DMS153 (cell line): ENCODE data around the gene KIRREL1.

Source experiments
- DNase-seq: peaks from one replicate; lab custom pipeline; 2025; lab: John Stamatoyannopoulos, UW

KIRREL1 gene

DNA sequence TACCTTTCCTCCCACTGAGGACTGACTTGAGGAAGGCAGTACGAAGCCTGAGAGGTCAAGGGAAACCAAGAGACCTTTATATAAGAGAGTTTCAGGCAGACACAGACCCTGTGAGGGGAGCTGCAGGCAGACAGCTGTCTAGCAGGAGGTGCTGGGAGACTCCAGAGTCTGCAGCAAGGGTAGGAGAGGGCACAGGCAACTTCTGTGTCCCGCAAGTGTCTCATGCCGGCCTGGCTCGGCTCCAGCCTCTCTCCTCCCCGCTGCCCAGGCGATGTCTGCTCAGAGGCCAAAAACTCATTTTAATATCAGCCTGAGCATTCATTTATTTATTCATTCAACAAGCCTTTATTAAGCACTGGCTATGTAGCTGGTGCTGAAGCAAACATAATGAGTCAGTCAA is 83.0 kb downstream of the KIRREL1 start:
- DNase-seq: no peak

DNA sequence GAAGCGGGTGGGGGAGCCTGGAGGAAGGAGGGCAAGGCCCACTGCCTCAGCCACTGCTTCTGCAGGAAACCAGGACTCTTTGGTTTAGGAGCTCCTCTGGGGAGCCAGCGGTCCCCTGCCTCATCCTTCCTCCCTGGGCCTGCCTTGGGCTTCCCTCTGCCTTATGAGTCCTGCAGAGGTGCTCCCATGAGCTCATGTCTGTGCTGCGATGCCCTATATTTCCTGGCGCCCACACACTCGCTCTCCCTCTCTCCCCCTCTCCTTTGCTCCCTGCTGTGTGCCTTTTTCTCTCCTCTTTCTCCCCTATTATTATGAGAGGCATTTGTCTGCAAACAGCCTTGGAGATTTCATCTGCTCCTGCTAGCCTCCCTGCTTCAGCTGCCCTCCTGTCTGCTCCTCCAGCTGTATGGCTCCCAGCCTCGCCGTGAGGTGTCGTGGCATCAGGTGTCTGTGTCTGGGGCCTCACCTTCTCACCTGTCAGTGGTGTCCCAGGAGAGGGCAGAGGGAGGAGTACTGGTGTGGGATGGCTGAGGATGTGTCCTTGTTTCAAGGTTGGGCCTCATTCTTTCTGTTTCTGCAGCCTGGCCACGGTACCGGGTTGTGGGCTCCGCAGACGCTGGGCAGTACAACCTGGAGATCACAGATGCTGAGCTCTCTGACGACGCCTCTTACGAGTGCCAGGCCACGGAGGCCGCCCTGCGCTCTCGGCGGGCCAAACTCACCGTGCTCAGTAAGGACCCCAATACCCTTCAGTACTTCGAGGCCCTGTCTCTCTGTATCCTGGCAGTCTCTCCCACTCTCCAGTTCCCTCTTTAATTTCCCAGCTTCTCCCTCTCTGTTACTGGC is 84.2 kb downstream of the KIRREL1 start:
- no peak for DNase-seq

DNA sequence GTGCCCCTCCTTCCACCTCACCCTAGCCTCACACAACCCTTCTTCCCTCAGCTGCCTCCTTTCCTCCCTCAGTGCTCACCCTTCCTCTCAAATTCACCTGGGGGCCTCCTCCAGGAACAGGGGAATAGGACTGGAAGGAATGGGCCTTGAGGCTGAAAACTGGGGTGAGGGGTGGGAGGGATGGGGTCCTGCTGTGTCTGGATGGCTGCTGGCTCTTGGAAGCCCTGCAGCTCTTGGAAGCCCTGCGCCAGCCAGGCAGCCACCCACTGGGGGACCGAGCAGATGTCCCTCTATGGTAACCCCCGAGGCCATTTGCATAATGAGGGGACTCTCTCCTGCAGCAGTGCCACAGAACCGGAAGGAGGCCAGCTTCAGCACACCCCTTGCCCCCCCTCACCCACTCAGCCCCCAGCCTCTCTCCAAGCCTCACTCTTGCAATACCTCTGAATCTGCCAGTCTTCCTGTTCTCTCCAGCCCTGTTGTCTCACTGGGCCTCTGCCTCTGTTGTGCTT is 85.2 kb downstream of the KIRREL1 start:
- DNase-seq: no peak

DNA sequence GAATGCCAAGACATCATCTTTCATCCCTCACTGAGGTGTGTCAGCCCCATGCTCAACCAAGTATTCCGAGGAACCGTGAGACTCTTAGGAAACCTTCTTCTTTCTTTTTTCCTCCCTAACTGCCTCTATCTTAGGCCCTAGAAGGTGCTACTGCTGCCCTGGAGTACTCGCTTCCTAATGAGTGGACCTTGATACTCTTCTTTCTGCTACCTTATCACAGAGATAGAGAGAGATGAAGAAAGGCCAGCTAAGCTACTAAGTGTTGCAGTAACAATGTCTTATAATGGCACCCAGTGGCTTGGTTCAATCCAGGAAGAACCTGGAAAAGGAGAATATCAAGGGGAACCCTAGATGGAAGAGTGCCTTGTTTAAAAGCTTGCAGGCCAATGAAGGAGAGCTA is 86.6 kb downstream of the KIRREL1 start:
- DNase-seq: no peak

DNA sequence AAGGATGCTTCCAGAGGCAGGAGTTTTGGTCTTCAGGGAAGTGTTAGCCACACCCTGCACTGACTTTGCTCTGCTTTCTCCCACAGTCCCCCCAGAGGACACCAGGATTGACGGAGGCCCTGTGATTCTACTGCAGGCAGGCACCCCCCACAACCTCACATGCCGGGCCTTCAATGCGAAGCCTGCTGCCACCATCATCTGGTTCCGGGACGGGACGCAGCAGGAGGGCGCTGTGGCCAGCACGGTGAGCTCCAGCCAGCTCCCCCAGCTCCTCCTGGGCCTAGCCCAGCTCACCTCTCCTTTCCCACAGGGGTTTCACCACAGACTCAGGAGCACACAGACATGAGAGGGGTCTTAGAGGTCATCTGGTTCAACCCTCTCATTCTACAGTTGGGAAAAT is 90.9 kb downstream of the KIRREL1 start:
- no peak for DNase-seq

DNA sequence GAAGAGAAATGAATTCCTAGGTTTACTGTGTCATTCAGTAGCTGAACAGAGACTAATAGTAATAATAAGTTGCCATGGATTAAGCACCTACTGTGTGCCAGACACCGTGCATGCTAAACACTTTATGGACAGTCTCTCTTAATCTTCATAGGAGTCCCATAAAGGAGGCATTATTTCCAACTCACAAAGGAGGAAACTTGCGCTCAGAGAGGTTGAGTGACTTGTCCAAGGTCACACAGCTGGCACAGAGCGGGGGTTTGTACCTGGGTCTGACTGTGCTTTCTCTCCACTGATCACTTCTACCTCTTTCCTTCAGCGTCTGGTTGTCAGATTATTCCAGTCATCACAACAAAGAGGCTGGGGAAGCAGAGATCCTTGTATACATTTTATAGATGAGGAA is 91.3 kb downstream of the KIRREL1 start:
- DNase-seq: no peak

DNA sequence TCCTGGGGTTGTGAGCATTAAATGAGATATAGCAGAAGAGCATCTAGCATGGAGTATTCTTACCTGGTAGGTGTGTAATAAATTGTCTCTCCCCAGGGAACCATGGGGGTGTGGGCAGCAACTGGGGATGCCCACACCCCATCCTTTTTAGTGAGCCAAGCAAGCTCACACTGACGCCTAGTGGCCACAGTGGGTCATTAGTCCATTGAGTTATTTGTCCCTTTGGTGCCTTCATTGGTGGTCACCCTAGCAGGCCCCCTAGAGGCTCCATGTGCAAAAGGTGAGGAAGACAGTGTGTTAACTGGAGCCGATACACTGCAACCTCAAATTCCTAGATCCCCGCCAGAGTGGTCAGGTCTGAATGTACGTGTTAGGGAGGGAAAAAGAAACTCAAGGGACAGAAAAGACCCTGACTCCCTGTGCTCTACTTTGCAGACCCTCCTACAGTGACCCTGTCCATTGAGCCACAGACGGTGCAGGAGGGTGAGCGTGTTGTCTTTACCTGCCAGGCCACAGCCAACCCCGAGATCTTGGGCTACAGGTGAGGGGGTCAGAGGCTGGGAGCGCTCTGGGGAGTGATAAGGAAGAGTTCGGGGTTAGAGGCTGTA is 94.0 kb downstream of the KIRREL1 start:
- DNase-seq: peak; percentile 44

DNA sequence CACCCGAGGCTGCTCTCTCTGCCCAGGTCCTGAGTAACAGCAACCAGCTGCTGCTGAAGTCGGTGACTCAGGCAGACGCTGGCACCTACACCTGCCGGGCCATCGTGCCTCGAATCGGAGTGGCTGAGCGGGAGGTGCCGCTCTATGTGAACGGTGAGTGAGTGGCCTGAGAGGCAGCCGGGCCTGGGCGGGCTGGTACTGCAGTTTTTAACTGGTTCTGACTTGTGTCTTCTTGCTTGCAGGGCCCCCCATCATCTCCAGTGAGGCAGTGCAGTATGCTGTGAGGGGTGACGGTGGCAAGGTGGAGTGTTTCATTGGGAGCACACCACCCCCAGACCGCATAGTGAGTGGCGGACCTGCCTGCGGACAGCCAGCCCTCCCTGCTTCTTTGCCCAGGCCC is 96.0 kb downstream of the KIRREL1 start:
- no peak for DNase-seq

DNA sequence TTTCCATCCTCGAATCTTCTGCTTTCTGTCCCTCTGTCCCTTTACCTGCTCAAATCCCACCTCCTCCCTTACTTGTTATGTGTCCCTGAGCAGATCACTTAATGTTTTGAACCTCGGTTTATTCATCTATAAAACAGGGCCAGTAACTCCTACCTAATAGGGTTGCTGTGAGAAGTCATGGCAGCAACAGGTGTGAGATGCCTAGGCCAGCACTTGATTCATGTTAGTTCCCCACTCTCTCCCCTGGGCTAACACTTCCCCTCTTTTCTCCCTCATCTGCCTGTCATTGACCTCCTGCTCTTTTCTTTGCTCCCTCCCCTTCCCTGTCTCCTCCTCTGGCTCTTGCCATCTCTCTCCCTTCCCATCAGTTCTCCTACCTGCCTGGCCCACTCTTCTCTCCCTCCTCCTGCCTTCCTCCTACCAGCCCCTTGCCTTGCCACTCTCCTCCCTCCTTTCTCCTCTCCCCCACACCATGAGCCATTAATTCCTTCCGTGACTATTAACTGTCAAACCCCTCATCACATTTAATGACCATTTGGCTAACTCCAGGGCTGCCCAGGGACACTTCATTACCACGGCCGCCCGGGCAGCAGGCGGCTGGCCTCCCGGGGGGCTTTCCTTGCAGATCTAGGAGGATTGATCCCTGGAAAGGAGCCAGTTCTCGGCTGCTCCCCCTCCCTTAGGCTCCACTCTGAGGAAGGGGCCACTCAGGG is 96.6 kb downstream of the KIRREL1 start:
- no peak for DNase-seq

DNA sequence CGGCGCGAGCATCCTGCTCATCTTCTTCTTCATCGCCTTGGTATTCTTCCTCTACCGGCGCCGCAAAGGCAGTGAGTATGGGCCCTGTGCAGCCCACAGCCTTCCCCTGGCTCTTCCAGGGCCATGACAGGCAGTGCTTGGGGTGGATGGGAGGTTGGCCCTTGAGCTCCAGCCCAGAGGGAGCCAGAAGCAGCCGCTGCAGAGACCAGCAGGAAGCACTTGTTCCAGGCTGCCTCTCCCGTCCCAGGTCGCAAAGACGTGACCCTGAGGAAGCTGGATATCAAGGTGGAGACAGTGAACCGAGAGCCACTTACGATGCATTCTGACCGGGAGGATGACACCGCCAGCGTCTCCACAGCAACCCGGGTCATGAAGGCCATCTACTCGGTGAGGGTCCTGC is 99.9 kb downstream of the KIRREL1 start:
- no peak for DNase-seq

DNA sequence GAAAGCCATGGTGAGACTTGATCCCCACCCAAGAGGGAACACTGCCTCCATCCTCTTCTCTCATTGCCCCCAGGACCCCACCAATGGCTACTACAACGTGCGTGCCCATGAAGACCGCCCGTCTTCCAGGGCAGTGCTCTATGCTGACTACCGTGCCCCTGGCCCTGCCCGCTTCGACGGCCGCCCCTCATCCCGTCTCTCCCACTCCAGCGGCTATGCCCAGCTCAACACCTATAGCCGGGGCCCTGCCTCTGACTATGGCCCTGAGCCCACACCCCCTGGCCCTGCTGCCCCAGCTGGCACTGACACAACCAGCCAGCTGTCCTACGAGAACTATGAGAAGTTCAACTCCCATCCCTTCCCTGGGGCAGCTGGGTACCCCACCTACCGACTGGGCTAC is 101.1 kb downstream of the KIRREL1 start:
- DNase-seq: no peak

DNA sequence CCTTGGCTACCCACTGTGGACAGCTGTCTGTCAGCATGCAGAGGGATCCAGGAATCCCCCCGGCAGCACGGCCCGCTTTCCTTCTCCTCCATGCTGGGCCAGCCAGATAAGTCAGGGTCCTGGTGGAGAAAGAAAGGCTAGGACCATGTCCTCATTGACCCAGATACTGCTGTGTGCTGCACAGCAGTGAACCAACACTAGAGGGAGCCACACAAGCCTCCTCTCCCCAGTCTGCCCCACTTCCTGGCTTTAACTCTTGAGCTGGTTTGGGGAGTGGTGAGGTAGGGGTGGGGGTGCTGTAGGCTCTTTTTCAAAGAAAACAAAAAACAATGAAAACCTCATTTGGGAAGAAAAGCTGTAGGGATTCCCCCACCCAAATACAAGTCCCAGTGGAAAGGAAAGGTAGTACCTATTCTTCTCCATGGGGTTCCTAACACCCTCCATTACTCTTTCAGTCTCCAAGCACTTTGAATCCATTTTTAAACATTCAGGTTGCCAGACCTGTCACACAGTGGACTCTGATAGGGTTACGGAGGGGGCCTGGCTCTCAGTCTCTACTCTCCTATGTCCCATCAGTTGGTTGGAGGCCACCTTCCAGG is 102.4 kb downstream of the KIRREL1 start:
- DNase-seq: no peak

DNA sequence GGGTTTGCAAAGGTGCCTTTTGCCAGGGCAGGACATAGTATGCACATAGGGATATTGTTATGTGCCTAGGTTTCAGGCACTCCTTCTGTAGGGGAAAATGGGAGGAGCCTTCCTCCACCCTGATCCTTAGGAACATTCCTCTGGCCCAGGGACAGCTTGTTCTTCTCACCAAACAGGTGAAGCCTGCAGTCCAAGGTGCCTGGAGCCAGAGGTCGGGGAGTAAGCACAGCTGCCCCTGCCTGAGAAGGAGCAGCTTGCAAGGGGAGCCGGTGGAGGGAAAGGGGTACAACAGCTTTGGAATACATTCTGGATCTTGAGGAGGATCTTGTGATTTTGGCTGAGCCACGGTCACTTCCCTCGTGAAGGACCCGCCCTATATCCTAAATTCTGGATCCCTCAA is 104.8 kb downstream of the KIRREL1 start:
- DNase-seq: no peak

DNA sequence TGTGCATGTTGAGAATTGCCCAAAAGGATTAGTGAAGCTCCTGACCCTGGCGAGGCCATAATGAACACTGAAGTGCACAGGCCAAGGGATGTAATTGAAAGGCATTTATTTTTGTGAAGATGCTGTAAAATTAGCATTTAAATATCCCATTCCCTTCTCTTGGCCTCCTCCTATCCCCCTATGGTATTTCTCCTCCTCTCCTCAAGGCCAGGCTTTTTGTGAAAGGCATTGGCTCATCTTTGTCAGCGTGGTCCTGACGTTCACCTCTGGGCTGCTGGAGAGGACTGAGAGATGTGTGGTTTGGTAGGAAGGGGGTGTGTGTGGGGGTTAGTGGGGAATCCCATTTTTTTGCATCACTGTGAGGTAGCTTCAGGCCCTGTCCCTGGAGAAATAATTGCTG is 105.7 kb downstream of the KIRREL1 start:
- no peak for DNase-seq

DNA sequence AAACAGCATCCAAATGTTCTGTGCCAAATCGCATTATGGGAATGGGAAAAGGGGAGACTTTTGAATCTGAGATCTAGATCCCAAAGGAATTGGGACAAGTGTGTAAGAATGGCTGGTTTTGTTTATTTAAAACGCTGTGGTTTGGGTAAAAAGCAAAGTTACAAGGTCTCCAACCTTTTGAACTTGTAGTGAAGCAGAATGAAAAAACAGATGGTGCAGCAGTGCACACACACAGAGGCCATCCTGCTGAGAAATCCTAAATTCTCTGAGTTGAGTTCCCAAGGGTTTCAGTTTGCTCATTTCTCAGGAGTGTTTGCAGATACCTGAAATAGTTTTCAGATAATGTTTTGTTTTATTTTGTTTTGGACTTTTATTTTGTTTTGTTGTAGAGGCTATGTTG is 107.1 kb downstream of the KIRREL1 start:
- no peak for DNase-seq

DNA sequence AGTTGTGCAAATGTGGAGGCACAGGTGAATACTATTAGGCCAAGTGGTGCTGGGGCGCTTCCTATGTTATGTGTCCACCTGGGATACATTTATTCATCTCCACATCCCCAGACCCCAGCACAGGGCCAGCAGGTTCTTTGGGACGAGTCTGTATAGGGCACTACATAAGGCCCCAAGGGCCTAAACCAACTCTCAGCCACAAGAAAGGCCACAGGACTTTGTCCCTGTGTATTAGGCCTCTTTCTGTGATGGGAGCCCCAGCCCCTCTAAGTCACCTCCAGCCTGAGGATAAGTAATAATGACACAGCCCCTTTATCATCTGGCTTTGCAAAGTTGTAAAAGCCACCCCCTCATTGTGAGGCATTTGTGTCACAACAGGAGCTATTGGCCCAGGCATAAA is 108.0 kb downstream of the KIRREL1 start:
- no peak for DNase-seq

DNA sequence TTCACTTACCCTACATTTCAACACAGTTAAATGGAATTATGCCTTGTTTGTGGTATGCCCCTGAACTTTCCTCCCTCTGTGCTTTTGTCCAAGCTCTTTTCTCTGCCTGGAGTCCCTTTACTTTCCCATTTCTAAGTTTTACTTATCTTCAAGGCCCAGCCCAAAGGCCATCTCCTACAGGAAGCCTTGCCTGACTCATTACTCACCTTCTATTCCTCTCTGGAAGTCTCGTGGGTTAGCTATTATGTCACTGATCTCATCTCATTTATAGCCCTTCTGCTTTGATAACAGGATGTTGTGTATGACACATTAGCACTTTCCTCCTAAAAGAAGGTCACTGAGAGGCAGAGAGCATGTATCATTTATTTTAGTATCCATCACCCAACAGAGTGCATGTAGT is 108.5 kb downstream of the KIRREL1 start:
- no peak for DNase-seq

DNA sequence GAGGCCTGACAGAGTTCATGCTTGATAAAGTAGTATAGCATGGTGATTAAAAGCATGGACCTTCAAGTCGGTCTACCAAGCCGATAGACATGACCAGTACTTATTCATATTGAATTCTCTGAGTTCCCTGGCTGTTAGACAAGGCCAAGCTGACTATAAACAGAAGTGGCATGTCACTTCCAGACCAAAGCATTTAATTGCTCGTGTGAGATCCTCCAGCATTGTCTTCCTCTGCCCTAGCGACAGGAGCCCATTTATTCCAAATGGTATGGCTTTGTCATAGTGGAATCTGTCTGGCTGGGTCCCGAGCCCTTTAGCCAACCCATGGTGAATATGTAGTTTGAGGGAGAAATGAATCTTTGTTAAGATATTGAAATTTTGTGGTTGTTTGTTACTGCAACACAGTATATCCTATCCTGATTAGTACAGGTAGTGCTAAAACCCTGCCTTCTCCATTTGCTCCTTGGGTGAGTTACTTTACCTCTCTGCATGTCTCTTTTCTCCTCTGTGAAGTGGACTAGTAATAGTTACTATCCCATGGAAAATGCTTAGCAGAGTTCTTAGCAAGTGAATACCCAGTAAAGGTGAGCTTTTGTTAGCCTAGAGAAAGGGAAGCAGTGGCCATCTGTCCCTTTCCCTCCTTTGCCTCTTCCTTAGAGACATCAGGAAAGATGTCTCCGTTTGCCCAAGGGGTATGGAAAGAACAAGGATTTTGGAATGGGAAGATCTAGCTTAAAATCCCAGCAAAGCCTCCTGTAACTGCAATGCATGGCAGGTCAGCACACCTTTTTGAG is 109.6 kb downstream of the KIRREL1 start:
- DNase-seq: no peak

DNA sequence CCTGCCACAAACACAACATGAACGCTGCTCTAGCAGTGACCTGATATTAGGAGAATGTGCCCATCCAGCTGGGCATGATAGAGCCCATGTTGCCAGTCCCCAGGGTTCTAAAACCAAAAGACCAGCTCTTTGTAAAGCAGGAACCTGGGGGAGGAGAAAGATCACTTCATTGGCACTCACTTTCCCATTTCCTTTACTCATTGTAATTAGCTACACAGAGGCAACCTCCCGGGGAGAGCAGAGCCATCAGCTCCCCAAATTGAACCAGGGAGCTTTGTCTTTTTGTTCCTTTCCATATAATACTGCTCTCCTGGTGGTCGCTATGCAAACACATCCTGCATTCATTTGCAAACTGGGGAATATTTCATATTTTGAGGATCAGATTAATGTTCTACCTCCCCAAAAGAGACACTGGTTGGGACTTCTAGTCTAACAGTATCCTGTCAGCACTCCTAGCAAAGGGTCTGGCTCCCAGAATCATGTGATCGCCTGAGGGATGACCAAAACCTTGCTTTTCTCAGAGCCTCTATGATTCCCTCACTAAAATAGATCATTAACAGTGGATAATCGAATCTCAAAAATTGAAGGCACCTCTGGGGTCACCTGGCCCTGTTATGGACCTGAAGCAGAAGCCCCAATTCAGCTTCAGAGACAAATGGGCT is 110.5 kb downstream of the KIRREL1 start:
- DNase-seq: no peak

DNA sequence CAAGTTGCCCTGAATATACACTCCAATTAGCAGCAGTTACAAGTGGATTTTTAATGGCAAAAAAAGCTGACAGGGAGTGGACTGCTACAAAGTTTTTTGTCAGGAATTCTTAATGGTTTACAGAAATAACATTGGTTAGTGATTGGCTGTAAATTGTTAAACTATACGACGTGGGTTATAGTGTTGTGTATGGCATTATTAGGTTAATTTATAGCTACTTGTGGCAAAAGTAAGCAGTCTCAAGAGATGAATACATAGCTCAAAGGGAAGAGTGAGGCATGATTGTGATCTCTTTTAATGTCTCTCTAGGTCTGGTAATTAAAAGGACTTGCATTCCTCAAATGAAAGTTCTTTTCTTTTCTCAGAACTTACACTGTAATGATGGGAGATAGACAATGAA is 111.4 kb downstream of the KIRREL1 start:
- no peak for DNase-seq
